Liver (tissue), 9 donors: Measurements from ENCODE around the gene TBCB. TPM values are rescaled to one million over a fixed set of nuclear protein-coding genes. Genes with fewer than 3 reads are reported as not detected.

ENCODE experiments used
- DNase-seq: peaks from one replicate; pipeline ENCODE4 v3.0.0-alpha.2; 2017; ENCODE audit warnings: low spot score
- H3K27ac ChIP-seq, 2 donors: one replicate each; pipeline ENCODE4 v1.7.0; 2013; ENCODE audit warnings: inconsistent platforms in 2 of 2, low read length in 2 of 2, control low read depth in 1 of 2, low read depth in 1 of 2, mild to moderate bottlenecking in 1 of 2
- H3K27me3 ChIP-seq, 4 donors: one replicate each; pipeline versions ENCODE4 v1.6.1 to v1.7.0; 2013; ENCODE audit warnings: low read length in 3 of 4, inconsistent platforms in 1 of 4, mild to moderate bottlenecking in 1 of 4, moderate library complexity in 1 of 4; ENCODE audit not compliant: control insufficient read depth in 4 of 4, insufficient read depth in 4 of 4
- H3K36me3 ChIP-seq, 4 donors: one replicate each; pipeline versions ENCODE4 v1.6.1 to v1.7.0; 2013; ENCODE audit warnings: low read length in 3 of 4, mild to moderate bottlenecking in 3 of 4, low read depth in 1 of 4, moderate library complexity in 1 of 4; ENCODE audit not compliant: control insufficient read depth in 4 of 4, insufficient read depth in 3 of 4
- H3K4me1 ChIP-seq, 4 donors: one replicate each; pipeline versions ENCODE4 v1.6.1 to v1.7.0; 2013; ENCODE audit warnings: low read length in 3 of 4, mild to moderate bottlenecking in 3 of 4, moderate library complexity in 1 of 4; ENCODE audit not compliant: control insufficient read depth in 4 of 4, insufficient read depth in 4 of 4
- H3K4me3 ChIP-seq, 3 donors: one replicate each; pipeline versions ENCODE4 v1.6.1 to v1.7.0; 2013; ENCODE audit warnings: low read length in 3 of 3, control low read depth in 1 of 3, low read depth in 1 of 3, mild to moderate bottlenecking in 1 of 3
- H3K9ac ChIP-seq, 2 donors: one replicate each; pipeline ENCODE4 v1.7.0; 2013; ENCODE audit warnings: low read length in 2 of 2, mild to moderate bottlenecking in 2 of 2, moderate library complexity in 2 of 2, control low read depth in 1 of 2, low read depth in 1 of 2
- H3K9me3 ChIP-seq, 4 donors: one replicate each; pipeline versions ENCODE4 v1.6.1 to v1.7.0; 2013; ENCODE audit warnings: low read length in 3 of 4; ENCODE audit not compliant: control insufficient read depth in 4 of 4
- ATF3 ChIP-seq: IDR thresholded peaks from 2 replicates; pipeline ENCODE4 v1.6.1; 2016; ENCODE audit warnings: antibody characterized with exemption
- EGR1 ChIP-seq, 2 donors: IDR thresholded peaks; 2 replicates each; pipeline ENCODE4 v1.6.1; 2016 to 2018; ENCODE audit warnings: antibody characterized with exemption in 2 of 2, low read depth in 2 of 2
- FOXA1 ChIP-seq: IDR thresholded peaks from 2 replicates; pipeline ENCODE4 v1.6.1; 2016; ENCODE audit warnings: antibody characterized with exemption
- FOXA2 ChIP-seq: IDR thresholded peaks from 2 replicates; pipeline ENCODE4 v1.6.1; 2016; ENCODE audit warnings: antibody characterized with exemption
- GABPA ChIP-seq, 2 donors: IDR thresholded peaks in 1 of 2; conservative IDR thresholded peaks in 1 of 2; 2 replicates each; pipeline ENCODE4 v1.6.1; 2016; ENCODE audit warnings: antibody characterized with exemption in 2 of 2, mild to moderate bottlenecking in 1 of 2, moderate library complexity in 1 of 2
- HNF4A ChIP-seq, 2 donors: conservative IDR thresholded peaks; 2 replicates each; pipeline ENCODE4 v1.6.1; 2016; ENCODE audit warnings: antibody characterized with exemption in 2 of 2, mild to moderate bottlenecking in 2 of 2
- HNF4G ChIP-seq: IDR thresholded peaks from 2 replicates; pipeline ENCODE4 v1.6.1; 2016; ENCODE audit warnings: antibody characterized with exemption
- JUND ChIP-seq, 2 donors: IDR thresholded peaks; 2 replicates each; pipeline ENCODE4 v1.6.1; 2016; ENCODE audit warnings: antibody characterized with exemption in 2 of 2
- MAX ChIP-seq: IDR thresholded peaks from 2 replicates; pipeline ENCODE4 v1.6.1; 2016; ENCODE audit warnings: antibody characterized with exemption
- NR2F2 ChIP-seq: IDR thresholded peaks from 2 replicates; pipeline ENCODE4 v1.6.1; 2016; ENCODE audit warnings: antibody characterized with exemption
- SP1 ChIP-seq: IDR thresholded peaks from 2 replicates; pipeline ENCODE4 v1.6.1; 2018; ENCODE audit warnings: antibody characterized with exemption, mild to moderate bottlenecking
- TAF1 ChIP-seq: conservative IDR thresholded peaks from 2 replicates; pipeline ENCODE4 v1.6.1; 2016; ENCODE audit warnings: antibody characterized with exemption, mild to moderate bottlenecking
- YY1 ChIP-seq: IDR thresholded peaks from 2 replicates; pipeline ENCODE4 v1.6.1; 2016; ENCODE audit warnings: antibody characterized with exemption, mild to moderate bottlenecking
- WGBS: extraction: QIAGEN DNeasy Blood & Tissue Kit; methylation state at CpG from one replicate; pipeline ENCODE4 v1.1.7; 2013; 5-methylcytosine and 5-hydroxymethylcytosine counted together
- polyA plus RNA-seq, 2 donors: library from polyadenylated mRNA; stranded (reverse) in 1 of 2; unstranded in 1 of 2; fragments of 200-250 nt in 1 of 2; fragments of >200 nt in 1 of 2; fragmentation: Nextera tagmentation in 1 of 2; extraction: Ambion mirVana in 1 of 2; gene quantifications; one replicate each; pipeline versions ENCODE4 v1.2.1 to v1.2.3, GENCODE V29; 2013 to 2015
- total RNA-seq, 2 donors: library from RNA; depleted of rRNA; stranded (reverse); fragments of >200 nt; gene quantifications; one replicate each; pipeline ENCODE4 v1.2.3, GENCODE V29; 2014
- TF ChIP-seq, protein P1 (sequence below): fragments of 150-350 bp; IDR thresholded peaks from 2 replicates; pipeline ENCODE4 v1.5.1; 2017; ENCODE audit warnings: improper control_type of control experiment, low read depth, low read length; ENCODE audit not compliant: missing input control
- TF ChIP-seq, protein P2 (sequence below): IDR thresholded peaks from 2 replicates; pipeline ENCODE4 v1.6.1; 2016; ENCODE audit warnings: antibody characterized with exemption, mild to moderate bottlenecking
- donor health status: healthy.
- donor health status: healthy.
- donor health status: healthy.
- donor health status: healthy.
- donor health status: healthy.

The TBCB gene
- total and polyA plus RNA-seq, 4 donors: 29.8 to 61.3 (median 39.8) TPM

DNA sequence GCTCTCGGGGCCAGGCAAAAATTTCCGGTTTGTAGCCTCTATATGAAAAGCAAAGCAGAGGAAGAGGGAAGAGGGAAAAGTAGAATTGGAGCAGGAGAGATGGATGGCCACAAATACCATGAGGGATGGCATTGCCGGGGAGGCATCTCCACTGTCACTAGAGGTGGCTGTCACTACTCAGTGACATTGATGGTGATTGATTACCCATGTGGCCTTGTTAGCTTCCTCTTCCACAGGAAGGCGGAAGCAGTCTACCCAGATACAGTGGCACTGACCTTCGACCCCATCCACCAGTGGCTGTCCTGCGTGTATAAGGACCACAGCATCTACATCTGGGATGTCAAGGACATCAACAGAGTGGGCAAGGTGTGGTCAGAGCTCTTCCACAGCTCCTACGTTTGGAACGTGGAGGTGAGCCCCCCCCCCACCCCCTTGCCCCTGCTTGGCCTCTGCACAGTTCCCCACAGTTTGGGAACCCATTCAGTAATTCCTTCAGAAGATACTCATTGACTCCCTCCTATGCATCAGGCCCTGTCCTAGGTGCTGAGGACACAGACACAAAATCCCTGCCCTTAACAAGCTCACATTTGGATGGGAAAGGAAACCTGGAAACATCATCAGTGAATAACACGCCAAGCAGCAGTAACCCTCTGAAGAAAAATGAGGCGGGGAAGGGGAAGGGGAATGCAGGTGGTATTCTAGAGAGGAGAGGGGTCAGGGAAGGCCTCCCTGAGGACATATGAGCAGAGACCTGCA lies 42.0 kb upstream of the TBCB start:
- TF ChIP-seq MAX (no peak), NR2F2 (no peak), FOXA1 (no peak), TAF1 (no peak)
- TF ChIP-seq, protein P1, sequence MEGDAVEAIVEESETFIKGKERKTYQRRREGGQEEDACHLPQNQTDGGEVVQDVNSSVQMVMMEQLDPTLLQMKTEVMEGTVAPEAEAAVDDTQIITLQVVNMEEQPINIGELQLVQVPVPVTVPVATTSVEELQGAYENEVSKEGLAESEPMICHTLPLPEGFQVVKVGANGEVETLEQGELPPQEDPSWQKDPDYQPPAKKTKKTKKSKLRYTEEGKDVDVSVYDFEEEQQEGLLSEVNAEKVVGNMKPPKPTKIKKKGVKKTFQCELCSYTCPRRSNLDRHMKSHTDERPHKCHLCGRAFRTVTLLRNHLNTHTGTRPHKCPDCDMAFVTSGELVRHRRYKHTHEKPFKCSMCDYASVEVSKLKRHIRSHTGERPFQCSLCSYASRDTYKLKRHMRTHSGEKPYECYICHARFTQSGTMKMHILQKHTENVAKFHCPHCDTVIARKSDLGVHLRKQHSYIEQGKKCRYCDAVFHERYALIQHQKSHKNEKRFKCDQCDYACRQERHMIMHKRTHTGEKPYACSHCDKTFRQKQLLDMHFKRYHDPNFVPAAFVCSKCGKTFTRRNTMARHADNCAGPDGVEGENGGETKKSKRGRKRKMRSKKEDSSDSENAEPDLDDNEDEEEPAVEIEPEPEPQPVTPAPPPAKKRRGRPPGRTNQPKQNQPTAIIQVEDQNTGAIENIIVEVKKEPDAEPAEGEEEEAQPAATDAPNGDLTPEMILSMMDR: no peak
- Histone ChIP-seq H3K4me1 (no peaks in the 10 kb centered on the region), H3K27ac (no peak overlapping the region), H3K4me3 (no peak overlapping the region), H3K9me3 (no peaks in the 10 kb centered on the region), H3K27me3 (no peaks in the 10 kb centered on the region), H3K9ac (no peak overlapping the region), H3K36me3 (no peaks in the 10 kb centered on the region)
- DNase-seq: no peak
- 93% methylated on average over 10 of the region's 10 CpGs for WGBS

- TF ChIP-seq HNF4A (conservative IDR thresholded peaks at IDR 0.05) (peak in 1 of 2 donors; percentile 10), TAF1 (no peak)
- no peaks in the 10 kb centered on the region for H3K4me1 ChIP-seq
- no peak overlapping the region for H3K9ac ChIP-seq
- H3K9me3 ChIP-seq: no peaks in the 10 kb centered on the region
- DNase-seq: no peak
- no peaks in the 10 kb centered on the region for H3K27me3 ChIP-seq
- 90% methylated on average over 3 of the region's 3 CpGs for WGBS
- peaks cover 0 to 2% (median 0%) of the 10 kb centered on the region in 4 donors for H3K36me3 ChIP-seq
- no peak overlapping the region for H3K4me3 ChIP-seq
- no peak overlapping the region for H3K27ac ChIP-seq
These were observed 35.8 kb upstream of the TBCB start for GRCh38 chr19:36079389-36079945.

DNA sequence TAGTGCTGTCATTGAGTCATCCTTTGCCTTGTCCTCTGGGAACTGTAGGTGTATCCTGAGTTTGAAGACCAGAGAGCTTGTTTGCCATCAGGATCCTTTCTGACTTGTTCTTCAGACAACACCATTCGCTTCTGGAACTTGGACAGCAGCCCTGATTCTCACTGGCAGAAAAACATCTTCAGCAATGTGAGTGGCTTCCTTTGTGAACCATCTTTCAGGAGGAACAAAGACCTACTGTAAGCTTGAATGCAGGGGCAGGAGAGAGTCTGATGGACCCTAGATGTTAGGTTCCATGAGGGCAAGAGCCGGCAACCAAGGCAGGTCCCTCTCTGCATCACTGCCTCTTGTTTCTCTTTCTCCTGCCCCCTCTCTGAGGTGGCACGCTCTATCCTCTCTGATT lies 33.9 kb upstream of the TBCB start:
- WGBS: 95% methylated on average over 3 of the region's 3 CpGs
- Histone ChIP-seq H3K36me3 (peaks cover 0 to 2% (median 0%) of the 10 kb centered on the region in 4 donors), H3K27ac (no peak overlapping the region), H3K27me3 (no peaks in the 10 kb centered on the region), H3K9ac (no peak overlapping the region), H3K9me3 (no peaks in the 10 kb centered on the region), H3K4me3 (no peak overlapping the region), H3K4me1 (no peaks in the 10 kb centered on the region)
- DNase-seq: no peak
- TF ChIP-seq, protein P1: no peak
- TF ChIP-seq NR2F2 (no peak), SP1 (no peak), TAF1 (no peak), YY1 (no peak), JUND (IDR thresholded peaks at IDR 0.05) (no peak), FOXA2 (no peak), ATF3 (no peak), HNF4G (no peak), MAX (no peak), EGR1 (IDR thresholded peaks at IDR 0.05; ENCODE audit: low read depth in 2 of 2) (no peak), HNF4A (conservative IDR thresholded peaks at IDR 0.05) (no peak), GABPA (IDR thresholded peaks at IDR 0.05 in 1 of 2, conservative IDR thresholded peaks at IDR 0.05 in 1 of 2) (no peak)
- TF ChIP-seq, protein P2, sequence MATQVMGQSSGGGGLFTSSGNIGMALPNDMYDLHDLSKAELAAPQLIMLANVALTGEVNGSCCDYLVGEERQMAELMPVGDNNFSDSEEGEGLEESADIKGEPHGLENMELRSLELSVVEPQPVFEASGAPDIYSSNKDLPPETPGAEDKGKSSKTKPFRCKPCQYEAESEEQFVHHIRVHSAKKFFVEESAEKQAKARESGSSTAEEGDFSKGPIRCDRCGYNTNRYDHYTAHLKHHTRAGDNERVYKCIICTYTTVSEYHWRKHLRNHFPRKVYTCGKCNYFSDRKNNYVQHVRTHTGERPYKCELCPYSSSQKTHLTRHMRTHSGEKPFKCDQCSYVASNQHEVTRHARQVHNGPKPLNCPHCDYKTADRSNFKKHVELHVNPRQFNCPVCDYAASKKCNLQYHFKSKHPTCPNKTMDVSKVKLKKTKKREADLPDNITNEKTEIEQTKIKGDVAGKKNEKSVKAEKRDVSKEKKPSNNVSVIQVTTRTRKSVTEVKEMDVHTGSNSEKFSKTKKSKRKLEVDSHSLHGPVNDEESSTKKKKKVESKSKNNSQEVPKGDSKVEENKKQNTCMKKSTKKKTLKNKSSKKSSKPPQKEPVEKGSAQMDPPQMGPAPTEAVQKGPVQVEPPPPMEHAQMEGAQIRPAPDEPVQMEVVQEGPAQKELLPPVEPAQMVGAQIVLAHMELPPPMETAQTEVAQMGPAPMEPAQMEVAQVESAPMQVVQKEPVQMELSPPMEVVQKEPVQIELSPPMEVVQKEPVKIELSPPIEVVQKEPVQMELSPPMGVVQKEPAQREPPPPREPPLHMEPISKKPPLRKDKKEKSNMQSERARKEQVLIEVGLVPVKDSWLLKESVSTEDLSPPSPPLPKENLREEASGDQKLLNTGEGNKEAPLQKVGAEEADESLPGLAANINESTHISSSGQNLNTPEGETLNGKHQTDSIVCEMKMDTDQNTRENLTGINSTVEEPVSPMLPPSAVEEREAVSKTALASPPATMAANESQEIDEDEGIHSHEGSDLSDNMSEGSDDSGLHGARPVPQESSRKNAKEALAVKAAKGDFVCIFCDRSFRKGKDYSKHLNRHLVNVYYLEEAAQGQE: no peak
